ENCODE measurements around the gene GSTM3. TPM values are rescaled to one million over a fixed set of nuclear protein-coding genes. Genes with fewer than 3 reads are reported as not detected.
A peak's percentile ranks its signal among the peaks of the same experiment; 100 is the strongest.
"Not testable (repeated sequence)": the region's sequence is repeated elsewhere in the genome, so short reads cannot be mapped to it uniquely, and the experiment has no call there.

GSTM3 gene
- total RNA-seq, 1 donor from 2014 or later = 0.55 TPM

DNA sequence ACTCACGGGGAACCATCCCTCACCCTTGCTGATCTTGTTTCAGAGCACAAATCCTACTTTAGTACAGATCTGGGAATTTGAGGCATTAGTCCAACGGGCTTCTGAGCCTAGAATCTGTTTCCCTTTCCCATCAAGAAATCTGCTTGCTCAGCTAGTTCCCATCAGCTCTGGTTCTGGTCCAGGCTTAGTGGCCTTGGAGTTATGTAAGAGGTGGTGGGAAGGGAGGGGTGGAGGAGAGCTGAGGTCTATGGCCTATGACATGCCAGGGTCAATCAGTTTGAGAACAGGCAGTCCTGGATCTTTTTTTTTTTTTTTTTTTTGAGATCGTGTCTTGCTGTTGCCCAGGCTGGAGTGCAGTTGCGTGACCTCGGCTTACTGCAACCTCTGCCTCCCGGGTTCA, 49.1 kb downstream of the GSTM3 start:
- Mint-ChIP-seq H3K27me3 (no peaks in the 10 kb centered on the region), H3K4me3 (no peak overlapping the region), H3K9me3 (no peaks in the 10 kb centered on the region), H3K4me1 (peaks cover 11% of the 10 kb centered on the region), H3K27ac (no peak overlapping the region), H3K36me3 (ENCODE audit: low read depth) (peaks cover 18% of the 10 kb centered on the region)
- TF ChIP-seq CTCF (IDR thresholded peaks at IDR 0.05) = no peak
- POLR2A ChIA-PET = no interaction called here
- CTCF ChIA-PET = interaction anchor here (0.6 kb wide), 1 partner anchor 394 kb away, joined by 4 read pairs; no protein-coding TSS in a partner anchor
- intact Hi-C loops (cut with micrococcal nuclease) = no loop called here
- DNase-seq = no peak
- ATAC-seq (ENCODE audit: low read depth) = no peak

GRCh38 chr1:109689844-109690405, 50.9 kb downstream of the GSTM3 start:
- DNase-seq (no peak), ATAC-seq (ENCODE audit: low read depth) (no peak)
- POLR2A ChIA-PET = no interaction called here
- TF ChIP-seq CTCF (IDR thresholded peaks at IDR 0.05) = no peak
- intact Hi-C loops (cut with micrococcal nuclease) = no loop called here
- Mint-ChIP-seq H3K4me3 (no peak overlapping the region), H3K9me3 (no peaks in the 10 kb centered on the region), H3K27ac (no peak overlapping the region), H3K27me3 (no peaks in the 10 kb centered on the region), H3K4me1 (peaks cover 11% of the 10 kb centered on the region), H3K36me3 (ENCODE audit: low read depth) (peaks cover 13% of the 10 kb centered on the region)
- CTCF ChIA-PET = no interaction called here

- Mint-ChIP-seq H3K36me3 (ENCODE audit: low read depth) (peaks cover 13% of the 10 kb centered on the region), H3K9me3 (no peaks in the 10 kb centered on the region), H3K4me3 (peak within 1 kb of the TSS; percentile 89), H3K27me3 (no peaks in the 10 kb centered on the region), H3K27ac (peak within 1 kb of the TSS; percentile 87), H3K4me1 (peaks cover 11% of the 10 kb centered on the region)
- intact Hi-C loops (cut with micrococcal nuclease) = loop anchor here (1.0 kb wide), 2 partner anchors 45 to 142 kb away; no protein-coding TSS in a partner anchor
- ATAC-seq (ENCODE audit: low read depth) (peak; percentile 98), DNase-seq (peak; percentile 62)
- ChIA-PET CTCF (interaction anchor here (0.8 to 2.1 kb wide), 7 partner anchors 17 to 297 kb away, joined by 3 to 12 read pairs (median 3); partner anchors contain the start of genes AHCYL1 and GNAI3), POLR2A (interaction anchor here (0.6 to 2.1 kb wide), 10 partner anchors 32 to 347 kb away, joined by 3 to 17 read pairs (median 5); partner anchors contain the start of genes AHCYL1, AMPD2, GNAI3 and GNAT2)
- TF ChIP-seq CTCF (IDR thresholded peaks at IDR 0.05) = no peak
These were observed 53.0 kb downstream of the GSTM3 start, which contains the start of gene GSTM1 for GRCh38 chr1:109687641-109688499. GSTM1 (plus strand) TSS chr1:109687817; CDS start chr1:109687874, 57 bp downstream.

GRCh38 chr1:109687109-109687508, 53.7 kb downstream of the GSTM3 start:
- intact Hi-C loops (cut with micrococcal nuclease) = loop anchor here (1.0 kb wide), 2 partner anchors 44 to 141 kb away; no protein-coding TSS in a partner anchor
- Mint-ChIP-seq H3K4me1 (peaks cover 11% of the 10 kb centered on the region), H3K27ac (peak overlapping the region; percentile 87), H3K36me3 (ENCODE audit: low read depth) (peaks cover 10% of the 10 kb centered on the region), H3K4me3 (peak overlapping the region; percentile 89)
- not testable (repeated sequence) for H3K27me3 Mint-ChIP-seq; H3K9me3 Mint-ChIP-seq; DNase-seq; ATAC-seq (ENCODE audit: low read depth)
- ChIA-PET CTCF (interaction anchor here (0.8 to 2.1 kb wide), 6 partner anchors 16 to 297 kb away, joined by 3 to 12 read pairs (median 4); partner anchors contain the start of gene AHCYL1), POLR2A (interaction anchor here (0.6 to 2.1 kb wide), 8 partner anchors 31 to 347 kb away, joined by 3 to 17 read pairs (median 5); partner anchors contain the start of genes AHCYL1, AMPD2, GNAT2 and GSTM4)

- DNase-seq; POLR2A ChIA-PET; H3K4me3 Mint-ChIP-seq; CTCF ChIA-PET; intact Hi-C loops (cut with micrococcal nuclease); H3K9me3 Mint-ChIP-seq; ATAC-seq (ENCODE audit: low read depth); H3K27me3 Mint-ChIP-seq; H3K27ac Mint-ChIP-seq; H3K36me3 Mint-ChIP-seq (ENCODE audit: low read depth): not testable (repeated sequence)
- peaks cover 11% of the 10 kb centered on the region for H3K4me1 Mint-ChIP-seq
These were observed 54.9 kb downstream of the GSTM3 start for GRCh38 chr1:109685890-109686289.

DNA sequence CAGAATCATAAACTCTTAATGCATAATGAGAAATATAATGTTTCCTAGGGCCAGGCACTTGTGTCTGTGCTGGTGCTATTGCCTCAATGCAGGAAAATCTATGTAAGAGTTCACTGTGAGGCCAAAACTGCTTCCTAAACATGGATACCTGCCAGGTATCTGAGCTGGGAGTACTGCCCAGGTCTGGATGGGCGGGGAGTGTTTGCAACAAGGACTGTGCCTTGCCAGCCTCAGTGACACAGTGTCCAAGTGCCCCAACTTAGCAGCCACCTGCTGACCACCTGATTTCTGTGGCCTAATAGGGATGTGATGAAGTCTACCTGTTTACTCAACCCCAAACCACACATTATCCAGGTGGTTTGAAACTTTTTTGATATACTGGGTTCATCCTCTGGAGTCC, 55.4 kb downstream of the GSTM3 start:
- H3K27me3 Mint-ChIP-seq; intact Hi-C loops (cut with micrococcal nuclease); H3K36me3 Mint-ChIP-seq (ENCODE audit: low read depth); H3K9me3 Mint-ChIP-seq; CTCF ChIA-PET; ATAC-seq (ENCODE audit: low read depth); POLR2A ChIA-PET; H3K27ac Mint-ChIP-seq; H3K4me3 Mint-ChIP-seq; DNase-seq: not testable (repeated sequence)
- peaks cover 11% of the 10 kb centered on the region for H3K4me1 Mint-ChIP-seq

DNA sequence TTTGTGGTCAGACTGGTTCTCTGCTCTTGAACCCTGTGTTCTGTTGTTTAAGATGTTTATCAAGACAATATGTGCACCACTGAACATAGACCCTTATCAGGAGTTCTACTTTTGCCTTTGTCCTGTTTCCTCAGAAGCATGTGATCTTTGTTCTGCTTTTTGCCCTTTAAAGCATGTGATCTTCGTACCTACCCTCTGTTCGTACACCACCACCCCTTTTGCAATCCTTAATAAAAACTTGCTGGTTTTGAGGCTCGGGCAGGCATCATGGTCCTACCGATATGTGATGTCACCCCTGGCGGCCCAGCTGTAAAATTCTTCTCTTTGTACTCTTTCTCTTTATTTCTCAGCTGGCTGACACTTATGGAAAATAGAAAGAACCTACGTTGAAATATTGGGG, 56.1 kb downstream of the GSTM3 start:
- H3K36me3 Mint-ChIP-seq (ENCODE audit: low read depth); H3K4me3 Mint-ChIP-seq; H3K9me3 Mint-ChIP-seq; CTCF ChIA-PET; intact Hi-C loops (cut with micrococcal nuclease); POLR2A ChIA-PET; H3K27me3 Mint-ChIP-seq; DNase-seq; ATAC-seq (ENCODE audit: low read depth); H3K27ac Mint-ChIP-seq: not testable (repeated sequence)
- peaks cover 11% of the 10 kb centered on the region for H3K4me1 Mint-ChIP-seq
